ENCODE measurements around the gene TOM1.

- TF ChIP-seq CTCF (IDR thresholded peaks at IDR 0.05; ENCODE audit: insufficient read depth, low read length) = no peak
- TF ChIP-seq POLR2AphosphoS5 (IDR thresholded peaks at IDR 0.05; ENCODE audit: low read depth) = no peak
- no peak for TF ChIP-seq GABPA (IDR thresholded peaks at IDR 0.05; ENCODE audit: low read depth)
- TF ChIP-seq SPI1 (IDR thresholded peaks at IDR 0.05; ENCODE audit: borderline replicate concordance, low read depth) = no peak
Observed at GRCh38 chr22:35392357-35392756, 92.7 kb downstream of the TOM1 start.
